Epithelial cell of proximal tubule (primary cell): Measurements from ENCODE around the gene WFDC6. TPM values are rescaled to one million over a fixed set of nuclear protein-coding genes. Genes with fewer than 3 reads are reported as not detected.

ENCODE experiments used
- DNase-seq: peaks from one replicate; pipeline ENCODE4 v3.0.0-alpha.2; 2011; ENCODE audit warnings: low read depth
- H3K4me3 ChIP-seq: 2 replicates; pipeline ENCODE4 v1.5.1; 2011; ENCODE audit warnings: low read depth, mild to moderate bottlenecking, low read length
- total RNA-seq: library from RNA; depleted of rRNA; stranded (reverse); fragments of >200 nt; gene quantifications from 2 replicates; pipeline ENCODE4 v1.2.3, GENCODE V29; 2015
- TF ChIP-seq, protein P1 (sequence below): conservative IDR thresholded peaks from 2 replicates; pipeline ENCODE4 v1.5.1; 2012; ENCODE audit warnings: low read depth, mild to moderate bottlenecking, low read length

The WFDC6 gene
- total RNA-seq, 1 donor from 2014 or later, result not detected

DNA sequence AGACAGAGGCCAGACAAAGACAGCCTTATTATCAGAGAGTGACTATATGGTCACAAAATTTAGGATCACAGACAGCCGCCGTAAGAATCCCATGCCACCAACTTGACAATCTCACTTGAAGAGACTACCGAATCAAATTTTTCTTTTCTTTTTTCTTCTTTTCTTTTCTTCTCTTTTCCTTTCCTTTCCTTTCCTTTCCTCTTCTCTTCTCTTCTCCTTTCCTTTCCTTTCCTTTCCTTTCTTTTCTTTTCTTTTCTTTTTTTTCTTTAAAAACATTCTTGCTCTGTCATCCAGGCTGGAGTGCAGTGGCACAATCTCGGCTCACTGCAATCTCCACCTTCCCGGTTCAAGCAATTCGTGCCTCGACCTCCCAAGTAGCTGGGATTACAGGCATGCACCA, 9.1 kb upstream of the WFDC6 start:
- no peak for DNase-seq
- TF ChIP-seq, protein P1, sequence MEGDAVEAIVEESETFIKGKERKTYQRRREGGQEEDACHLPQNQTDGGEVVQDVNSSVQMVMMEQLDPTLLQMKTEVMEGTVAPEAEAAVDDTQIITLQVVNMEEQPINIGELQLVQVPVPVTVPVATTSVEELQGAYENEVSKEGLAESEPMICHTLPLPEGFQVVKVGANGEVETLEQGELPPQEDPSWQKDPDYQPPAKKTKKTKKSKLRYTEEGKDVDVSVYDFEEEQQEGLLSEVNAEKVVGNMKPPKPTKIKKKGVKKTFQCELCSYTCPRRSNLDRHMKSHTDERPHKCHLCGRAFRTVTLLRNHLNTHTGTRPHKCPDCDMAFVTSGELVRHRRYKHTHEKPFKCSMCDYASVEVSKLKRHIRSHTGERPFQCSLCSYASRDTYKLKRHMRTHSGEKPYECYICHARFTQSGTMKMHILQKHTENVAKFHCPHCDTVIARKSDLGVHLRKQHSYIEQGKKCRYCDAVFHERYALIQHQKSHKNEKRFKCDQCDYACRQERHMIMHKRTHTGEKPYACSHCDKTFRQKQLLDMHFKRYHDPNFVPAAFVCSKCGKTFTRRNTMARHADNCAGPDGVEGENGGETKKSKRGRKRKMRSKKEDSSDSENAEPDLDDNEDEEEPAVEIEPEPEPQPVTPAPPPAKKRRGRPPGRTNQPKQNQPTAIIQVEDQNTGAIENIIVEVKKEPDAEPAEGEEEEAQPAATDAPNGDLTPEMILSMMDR, result no peak

DNA sequence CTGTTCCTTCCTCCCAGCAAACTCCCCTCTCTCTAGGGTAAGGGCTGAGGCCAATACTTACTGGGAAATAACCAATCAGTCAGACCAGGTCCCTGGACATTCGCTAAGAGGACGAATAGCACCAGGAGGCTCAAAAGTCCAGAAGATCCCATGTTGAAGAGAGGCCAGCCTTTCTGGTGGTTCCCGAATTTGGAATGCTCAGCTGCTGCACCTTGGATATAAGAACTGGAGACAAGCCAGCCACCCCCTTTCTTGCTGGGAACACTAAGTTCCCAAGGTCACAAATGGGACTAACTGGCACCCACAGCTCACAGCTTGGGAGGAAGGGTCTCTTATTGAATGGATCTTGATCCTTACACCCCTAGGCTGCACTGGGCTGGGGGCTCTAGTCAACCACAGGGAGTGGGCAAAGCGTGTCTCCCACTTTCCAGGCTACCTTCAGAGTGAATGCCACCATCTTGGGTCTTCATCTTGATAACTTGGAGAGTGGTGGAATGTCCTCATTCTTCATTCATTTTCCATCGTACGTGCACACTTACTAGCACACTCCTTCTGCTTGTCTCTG, 8.0 kb upstream of the WFDC6 start, which contains the start of gene EPPIN:
Gene EPPIN (minus strand): TSS at position 196 of the 565 bp plus-strand sequence. CDS start 44 bp downstream, at position 152.
- no peak for DNase-seq
- TF ChIP-seq, protein P1, result no peak
- H3K4me3 ChIP-seq, result no peak within 1 kb of the TSS

More for the DNA sequence above, 9.1 kb upstream of the WFDC6 start:
- no peak overlapping the region for H3K4me3 ChIP-seq

DNA sequence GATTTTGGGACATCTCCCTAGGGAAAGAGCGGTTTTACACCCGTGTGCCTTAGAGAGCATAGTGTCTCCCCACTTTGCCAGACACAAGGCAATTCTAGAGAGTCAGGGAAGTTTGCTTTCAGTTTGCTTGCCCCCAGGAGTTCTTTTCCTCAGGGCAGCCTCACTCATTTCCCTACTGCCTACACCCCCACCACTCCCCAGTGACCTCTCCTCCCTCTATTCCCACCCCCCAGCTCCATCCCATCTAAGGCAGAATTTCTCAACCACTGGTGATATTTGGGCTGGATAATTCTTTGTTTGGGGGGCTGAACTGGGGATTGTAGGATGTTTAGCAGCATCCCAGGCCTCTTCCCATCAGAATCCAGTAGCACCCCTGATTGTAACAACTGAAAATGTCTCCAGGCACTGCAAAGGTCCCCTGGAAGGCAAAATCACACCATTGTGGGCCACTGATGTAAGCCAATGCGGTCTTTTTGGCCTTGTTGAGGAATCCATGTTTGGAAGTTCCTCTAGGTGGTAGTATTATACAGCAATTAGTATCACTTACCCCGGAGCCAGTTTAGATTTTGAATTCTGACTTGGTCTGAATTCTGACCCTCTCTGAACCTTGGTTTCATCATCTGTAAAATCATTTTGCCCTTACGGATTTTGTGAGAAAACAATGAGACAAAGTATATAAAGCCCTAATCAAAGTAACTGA, 6.6 kb upstream of the WFDC6 start:
- no peak overlapping the region for H3K4me3 ChIP-seq
- TF ChIP-seq, protein P1, result peak; percentile 58
- DNase-seq, result peak; percentile 4

DNA sequence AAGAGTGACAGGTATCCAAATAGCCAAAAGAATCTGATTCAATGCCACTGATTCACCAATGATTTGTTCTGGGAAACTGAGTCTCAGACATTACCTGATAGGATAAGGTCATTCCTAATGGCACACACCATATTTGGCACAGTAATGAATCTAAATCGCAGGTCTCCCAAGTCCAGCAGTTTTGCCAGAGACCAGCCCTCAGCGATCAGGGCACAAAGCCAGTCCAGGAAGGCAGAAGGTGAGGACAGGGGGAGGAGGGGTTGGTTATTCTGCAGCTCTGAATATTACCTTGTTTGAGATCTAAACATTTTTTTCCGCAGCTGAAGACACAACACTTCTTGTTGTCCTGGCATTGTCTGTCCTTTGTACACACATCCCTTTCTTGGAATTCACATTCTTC, 6.1 kb upstream of the WFDC6 start:
- TF ChIP-seq, protein P1, result no peak
- H3K4me3 ChIP-seq, result no peak overlapping the region
- no peak for DNase-seq

DNA sequence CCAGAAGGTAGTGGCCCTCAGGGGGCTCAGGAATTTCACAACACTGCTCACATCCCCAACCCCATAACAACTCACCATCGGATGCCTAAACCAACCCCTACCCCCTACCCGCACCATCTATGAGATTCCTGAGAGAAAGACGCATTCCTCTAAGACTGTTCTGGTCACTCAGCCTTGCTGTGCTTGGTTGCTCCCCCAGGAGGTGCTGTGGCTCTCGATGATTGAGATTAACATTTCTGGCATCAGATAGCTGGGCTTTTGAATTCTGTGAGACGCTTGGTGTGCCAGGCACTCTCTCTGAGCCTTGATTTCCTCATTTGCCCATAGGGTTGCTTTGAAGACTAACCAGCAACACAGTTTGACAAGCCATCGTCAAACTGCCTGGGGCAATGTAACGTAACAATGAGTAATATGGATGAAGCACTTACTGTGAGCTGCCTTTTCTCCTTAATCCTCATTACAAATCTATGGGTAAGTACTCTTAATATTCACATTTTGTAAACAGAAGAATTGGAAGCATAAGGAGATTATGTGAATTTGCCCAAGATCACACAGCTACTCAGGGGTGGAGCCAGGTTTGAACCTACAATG, 978 bp downstream of the WFDC6 start:
- TF ChIP-seq, protein P1, result peak; percentile 13
- no peak overlapping the region for H3K4me3 ChIP-seq
- DNase-seq, result no peak

DNA sequence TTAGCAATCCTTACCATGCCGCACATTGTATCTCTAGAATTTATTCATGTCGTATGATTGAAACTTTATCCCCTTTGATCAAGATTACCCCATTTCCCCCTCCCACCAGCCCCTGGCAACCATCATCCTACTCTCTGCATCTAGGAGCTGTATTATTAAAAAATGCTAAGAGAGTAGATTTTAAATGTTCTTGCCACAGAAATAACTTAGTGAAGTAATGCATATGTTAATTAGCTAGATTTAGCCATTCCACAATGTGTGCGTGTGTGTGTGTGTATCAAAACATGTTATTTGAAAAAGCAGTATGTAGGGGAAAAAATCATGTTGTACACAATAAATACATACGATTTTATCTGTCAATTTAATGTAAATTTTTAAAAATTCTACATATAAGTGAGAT, 12.0 kb downstream of the WFDC6 start:
- TF ChIP-seq, protein P1, result no peak
- H3K4me3 ChIP-seq, result no peak overlapping the region
- DNase-seq, result no peak
